Fibroblast of lung (primary cell): ENCODE measurements around the gene LRRC49.

ENCODE experiments used
- CTCF ChIP-seq, 2 donors: IDR thresholded peaks in 1 of 2; conservative IDR thresholded peaks in 1 of 2; 1 replicate in 1 of 2; 2 replicates in 1 of 2; pipeline ENCODE4 v1.5.1; 2011 to 2012; ENCODE audit warnings: low read length in 2 of 2, control low read depth in 1 of 2, inconsistent platforms in 1 of 2, low read depth in 1 of 2, mild to moderate bottlenecking in 1 of 2
- EZH2 ChIP-seq: IDR thresholded peaks from 2 replicates; pipeline ENCODE4 v1.5.1; 2012; ENCODE audit warnings: low read length, control low read depth, mild to moderate bottlenecking; ENCODE audit errors: missing control alignments

- no peak for TF ChIP-seq CTCF (conservative IDR thresholded peaks at IDR 0.05 in 1 of 2, IDR thresholded peaks at IDR 0.05 in 1 of 2; ENCODE audit: low read depth in 1 of 2, low read length in 2 of 2)
- TF ChIP-seq EZH2: no peak
Measured at GRCh38 chr15:70967646-70968045, 75.0 kb downstream of the LRRC49 start.
